HG03108 (cell line): ENCODE data around the gene RC3H1.
A peak's percentile ranks its signal among the peaks of the same experiment; 100 is the strongest.
"Not testable (repeated sequence)": the region's sequence is repeated elsewhere in the genome, so short reads cannot be mapped to it uniquely, and the experiment has no call there.

Experiments
- ATAC-seq: cut with Tn5 transposase; IDR thresholded peaks from one replicate; pipeline ENCODE4 v1.9.1; 2021; ENCODE audit warnings: moderate library complexity; ENCODE audit not compliant: unreplicated experiment

The RC3H1 gene

DNA sequence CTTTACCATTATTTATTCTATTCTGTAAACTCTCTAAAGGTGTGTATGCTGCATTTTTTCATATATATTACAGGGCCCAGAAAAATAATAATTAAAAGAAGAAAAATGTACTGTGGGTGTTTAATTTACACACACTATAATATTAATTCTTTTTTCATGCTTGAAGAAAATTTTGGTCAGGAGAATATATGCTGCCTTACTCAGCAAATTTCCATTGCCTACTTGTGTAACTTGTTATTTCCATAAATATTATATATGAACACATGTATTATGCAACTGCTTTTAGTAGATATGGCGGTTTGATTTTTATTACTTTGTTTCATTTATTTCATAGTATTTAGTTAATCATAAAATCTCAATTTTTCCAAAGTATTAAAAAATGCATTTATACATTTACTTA is 58.7 kb downstream of the RC3H1 start:
- ATAC-seq = no peak

GRCh38 chr1:173960625-173961024 is 61.5 kb downstream of the RC3H1 start:
- no peak for ATAC-seq

- ATAC-seq = no peak
Measured at GRCh38 chr1:173954179-173954578, 68.0 kb downstream of the RC3H1 start.

- ATAC-seq = no peak
Measured at GRCh38 chr1:173948594-173948993, 73.6 kb downstream of the RC3H1 start.

GRCh38 chr1:173946380-173946921 is 75.7 kb downstream of the RC3H1 start:
- ATAC-seq = no peak

- peak; percentile 76 for ATAC-seq
Measured at GRCh38 chr1:173937062-173937461, 85.1 kb downstream of the RC3H1 start.

DNA sequence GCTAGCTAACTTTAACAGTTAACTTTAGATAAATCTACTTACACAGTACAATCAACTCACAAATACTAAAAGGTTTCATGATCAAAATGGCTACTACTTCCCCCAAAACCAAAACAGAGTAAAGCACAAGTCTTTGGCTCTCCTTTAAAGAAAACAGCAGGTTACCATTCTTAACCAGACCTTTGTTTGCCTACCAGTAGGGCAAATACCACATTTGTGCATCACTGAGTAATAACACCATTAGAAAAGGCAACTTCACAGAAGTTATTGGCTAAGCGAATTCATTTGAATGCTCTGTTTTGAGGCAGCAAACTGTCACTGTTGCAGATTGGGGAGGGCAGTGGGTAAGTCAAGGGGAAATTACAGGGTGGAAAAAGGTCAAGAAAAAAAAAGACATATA is 87.7 kb downstream of the RC3H1 start:
- ATAC-seq = no peak

GRCh38 chr1:173930541-173930940 is 91.6 kb downstream of the RC3H1 start:
- not testable (repeated sequence) for ATAC-seq

DNA sequence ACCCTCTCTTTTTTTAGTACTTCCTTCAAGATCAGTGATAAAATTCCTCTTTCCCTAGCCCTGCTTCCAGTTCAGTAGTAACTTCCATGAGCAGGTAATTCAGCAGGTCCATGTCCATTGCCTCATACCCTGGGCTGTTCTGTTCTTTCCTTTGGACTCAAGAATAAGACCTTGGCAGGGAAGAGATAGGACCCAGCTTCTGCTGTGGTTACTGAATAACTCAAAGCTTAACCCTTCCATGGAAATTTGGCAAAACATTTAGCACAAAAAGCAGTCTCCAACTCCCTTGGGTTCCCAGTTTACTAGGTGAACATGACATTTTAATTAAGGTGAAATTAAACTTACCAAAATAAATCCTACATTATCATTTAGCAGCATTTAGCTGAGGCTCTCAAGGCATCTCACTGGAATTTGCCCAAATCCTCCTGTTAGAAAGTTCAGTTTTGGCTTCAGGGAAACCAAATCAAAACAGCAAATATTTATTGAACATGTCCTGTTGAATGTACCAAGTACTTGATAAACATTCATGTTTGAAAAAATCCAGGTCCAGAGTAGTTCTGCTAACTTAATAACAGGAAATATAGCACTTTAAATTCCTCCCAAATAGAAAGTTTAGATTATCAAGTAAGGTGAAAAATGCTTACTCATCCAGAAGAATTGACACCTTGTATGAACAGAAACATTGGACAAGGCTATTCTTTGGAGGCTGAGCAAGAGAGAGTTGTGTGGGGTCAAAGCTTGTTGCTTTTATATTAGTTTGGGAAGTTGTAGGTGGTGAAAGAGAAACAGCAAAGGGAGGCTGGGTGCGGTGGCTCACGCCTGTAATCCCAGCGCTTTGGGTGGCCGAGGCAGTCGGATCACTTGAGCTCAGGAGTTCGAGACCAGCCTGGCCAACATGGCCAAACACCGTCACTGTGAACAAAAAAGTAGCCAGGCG is 96.6 kb downstream of the RC3H1 start:
- ATAC-seq = no peak

DNA sequence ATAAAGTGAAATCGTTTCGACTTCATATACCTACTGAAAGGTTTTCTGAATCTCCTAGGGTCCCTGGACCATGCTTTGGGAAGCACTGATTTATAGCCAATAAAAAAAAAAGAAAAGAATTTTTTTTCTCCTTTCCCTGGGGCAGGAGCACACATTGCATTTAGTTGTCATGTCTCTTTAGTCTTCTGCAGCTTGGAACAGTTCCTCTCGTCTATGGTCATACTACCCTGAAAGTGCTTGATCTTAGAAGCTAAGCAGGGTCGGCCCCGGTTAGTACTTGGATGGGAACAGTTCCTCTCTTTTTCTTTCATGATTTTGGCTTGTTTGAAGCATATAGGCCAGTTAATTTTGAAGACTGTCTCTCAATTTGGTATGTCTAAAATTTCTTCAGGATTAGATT is 101.3 kb downstream of the RC3H1 start:
- ATAC-seq = no peak

- ATAC-seq = no peak
Measured at GRCh38 chr1:173917635-173918493, 104.3 kb downstream of the RC3H1 start.

DNA sequence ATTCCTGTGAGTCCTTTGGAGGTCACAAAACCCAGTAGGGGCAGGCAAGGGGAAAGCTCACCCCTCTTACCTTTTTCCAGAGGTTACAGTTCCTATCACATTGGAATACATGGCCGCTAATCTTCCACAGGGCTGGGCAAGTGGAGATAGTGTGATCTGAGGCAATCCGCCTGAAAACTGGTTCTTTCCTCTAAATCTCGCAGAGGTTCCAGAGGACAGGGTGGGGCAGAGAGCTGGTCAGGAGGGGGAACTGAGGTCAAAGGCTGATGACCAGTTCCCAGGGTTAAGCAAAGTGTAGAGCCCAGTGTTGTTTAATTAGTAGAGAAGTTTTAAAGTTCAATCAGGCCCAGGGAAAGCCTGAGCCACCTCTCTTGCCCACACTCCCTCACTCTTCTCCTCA is 105.0 kb downstream of the RC3H1 start, which contains the start of gene SERPINC1:
SERPINC1 (minus strand) TSS at position 179 of the 400 bp plus-strand sequence; CDS start at position 111, 68 bp downstream.
- no peak for ATAC-seq

GRCh38 chr1:173916667-173917066 is 105.5 kb downstream of the RC3H1 start:
- ATAC-seq = no peak

DNA sequence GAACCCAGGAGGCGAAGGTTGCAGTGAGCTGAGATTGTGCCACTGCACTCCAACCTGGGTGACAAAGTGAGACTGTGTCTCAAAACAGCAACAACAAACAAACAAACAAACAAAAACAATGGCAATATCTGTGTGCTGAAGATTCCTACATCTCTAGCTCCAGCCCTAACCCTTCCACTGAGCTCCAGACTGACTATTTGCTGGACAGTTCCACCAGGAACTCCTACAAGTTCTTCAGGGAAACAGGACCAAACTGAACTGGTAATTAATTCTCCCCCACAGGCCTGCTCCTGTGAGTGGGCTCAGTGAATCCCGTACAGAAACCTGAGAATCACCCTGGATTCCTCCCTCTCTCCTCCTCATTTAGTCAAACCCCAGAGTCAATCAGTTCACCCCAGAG is 106.6 kb downstream of the RC3H1 start:
- ATAC-seq = no peak

GRCh38 chr1:173914366-173914871 is 107.7 kb downstream of the RC3H1 start:
- ATAC-seq = no peak

- no peak for ATAC-seq
Measured at GRCh38 chr1:173913111-173913510, 109.0 kb downstream of the RC3H1 start.

DNA sequence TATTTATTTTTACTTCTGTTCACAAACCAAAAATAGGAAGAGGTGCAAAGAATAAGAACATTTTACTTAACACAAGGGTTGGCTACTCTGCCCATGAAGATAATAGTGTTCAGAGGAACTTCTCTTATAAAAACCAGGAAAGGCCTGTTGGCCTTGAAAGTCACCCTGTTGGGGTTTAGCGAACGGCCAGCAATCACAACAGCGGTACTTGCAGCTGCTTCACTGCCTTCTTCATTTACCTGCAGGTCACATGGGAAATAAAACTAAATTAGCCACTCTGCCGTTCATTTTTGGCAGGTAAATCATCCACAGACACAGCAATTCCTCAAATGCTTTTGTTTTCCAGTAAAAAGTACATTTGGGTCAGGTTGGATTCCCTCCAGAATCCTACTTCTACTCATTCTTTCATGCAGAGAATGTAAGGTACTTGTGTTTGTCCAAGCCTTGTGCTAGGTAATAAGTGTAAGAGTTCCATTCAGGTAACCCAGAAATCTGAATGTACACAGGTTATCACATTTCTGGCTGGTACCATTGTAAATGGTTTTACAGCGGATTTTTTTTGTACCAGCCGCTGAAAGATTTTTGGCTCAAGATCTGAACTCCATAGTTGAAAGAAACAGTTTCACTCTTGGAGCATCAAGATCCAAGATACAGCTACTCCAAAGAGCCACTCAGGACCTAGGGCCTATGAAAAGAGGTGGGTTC is 118.2 kb downstream of the RC3H1 start:
- no peak for ATAC-seq

DNA sequence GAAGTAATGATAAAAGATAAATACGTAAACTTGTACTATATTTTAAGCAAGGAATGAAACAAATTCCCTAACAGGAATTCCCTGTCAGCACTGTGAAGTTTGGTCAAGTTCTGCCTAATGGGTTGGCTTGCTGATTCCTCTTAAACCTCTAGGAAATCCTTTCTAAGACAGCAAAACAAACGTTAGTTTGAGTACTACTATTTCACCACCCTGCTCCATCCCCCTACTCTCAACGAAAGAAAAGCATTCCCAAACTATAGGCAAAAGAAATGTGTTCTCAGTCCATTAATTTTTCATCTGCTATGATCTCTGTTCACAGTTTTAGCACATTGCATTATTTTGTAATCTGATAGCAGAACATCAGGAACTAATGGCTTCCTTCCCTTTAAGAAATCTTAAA is 121.2 kb downstream of the RC3H1 start:
- no peak for ATAC-seq

GRCh38 chr1:173900427-173900826 is 121.7 kb downstream of the RC3H1 start:
- ATAC-seq = no peak

DNA sequence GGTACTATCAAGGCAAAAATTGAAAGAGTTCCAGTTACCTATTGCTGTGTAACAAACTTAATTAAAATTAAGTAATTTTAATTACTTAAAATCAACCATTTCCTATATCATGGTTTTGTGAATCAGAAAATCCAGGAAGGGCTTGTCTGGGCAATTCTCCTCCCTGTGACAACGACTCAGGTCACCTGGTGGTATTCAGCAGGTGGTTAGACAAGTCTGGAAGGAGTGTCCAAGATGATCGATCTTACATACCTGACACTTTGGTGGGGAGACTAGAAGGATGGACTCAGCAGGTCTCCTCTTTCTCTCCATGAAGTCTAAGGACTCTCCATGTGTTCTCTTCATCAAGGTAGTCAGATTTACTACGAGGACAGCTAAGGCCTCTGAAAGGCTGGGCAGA is 128.0 kb downstream of the RC3H1 start:
- no peak for ATAC-seq

GRCh38 chr1:173893611-173894010 is 128.5 kb downstream of the RC3H1 start:
- no peak for ATAC-seq
